NT2/D1 (cell line): ENCODE measurements around the gene IL17REL.
A peak's percentile ranks its signal among the peaks of the same experiment; 100 is the strongest.

Experiments used
- DNase-seq: peaks from one replicate; pipeline ENCODE4 v3.0.0-alpha.2; 2011; ENCODE audit warnings: low read depth, low spot score
- H3K27me3 ChIP-seq: 2 replicates; pipeline ENCODE4 v1.6.0; 2011; ENCODE audit warnings: mild to moderate bottlenecking; ENCODE audit not compliant: insufficient read length, insufficient read depth
- H3K36me3 ChIP-seq: 2 replicates; pipeline ENCODE4 v1.6.1; 2011; ENCODE audit warnings: mild to moderate bottlenecking, low read length, mixed read lengths; ENCODE audit not compliant: insufficient read depth, insufficient read length
- H3K4me1 ChIP-seq: 2 replicates; pipeline ENCODE4 v1.5.1; 2011; ENCODE audit not compliant: insufficient read depth, insufficient read length
- H3K4me3 ChIP-seq: 2 replicates; pipeline ENCODE4 v1.5.1; 2011; ENCODE audit warnings: low read depth; ENCODE audit not compliant: insufficient read length
- H3K9ac ChIP-seq: 2 replicates; pipeline ENCODE4 v1.6.0; 2011; ENCODE audit warnings: low read depth; ENCODE audit not compliant: insufficient read length
- H3K9me3 ChIP-seq: 2 replicates; pipeline ENCODE4 v1.5.1; 2011; ENCODE audit warnings: mild to moderate bottlenecking, low read length; ENCODE audit not compliant: insufficient read depth
- SUZ12 ChIP-seq: IDR thresholded peaks from 2 replicates; pipeline ENCODE4 v1.6.1; 2011; ENCODE audit not compliant: insufficient read length, insufficient read depth; ENCODE audit errors: extremely low read depth
- YY1 ChIP-seq: IDR thresholded peaks from 2 replicates; pipeline ENCODE4 v1.6.1; 2011; ENCODE audit not compliant: insufficient read length, insufficient read depth
- ZNF274 ChIP-seq: IDR thresholded peaks from 2 replicates; pipeline ENCODE4 v1.6.1; 2011; ENCODE audit warnings: mild to moderate bottlenecking, low read depth, low read length

IL17REL gene

GRCh38 chr22:50016308-50016987 lies 3.9 kb upstream of the IL17REL start:
- TF ChIP-seq ZNF274 (no peak), SUZ12 (no peak)
- Histone ChIP-seq H3K9me3 (peaks cover 12% of the 10 kb centered on the region; the same call in 1 of the 2 replicates), H3K27me3 (peaks cover 66% of the 10 kb centered on the region), H3K4me1 (peaks cover 13% of the 10 kb centered on the region), H3K4me3 (no peak overlapping the region), H3K36me3 (no peaks in the 10 kb centered on the region), H3K9ac (no peak overlapping the region)
- DNase-seq, result no peak

GRCh38 chr22:50015451-50016307 lies 3.1 kb upstream of the IL17REL start:
- Histone ChIP-seq H3K27me3 (peaks cover 69% of the 10 kb centered on the region), H3K9me3 (peaks cover 12% of the 10 kb centered on the region; the same call in 1 of the 2 replicates), H3K9ac (no peak overlapping the region), H3K36me3 (no peaks in the 10 kb centered on the region), H3K4me3 (no peak overlapping the region), H3K4me1 (peaks cover 13% of the 10 kb centered on the region)
- TF ChIP-seq ZNF274 (no peak), SUZ12 (no peak)
- DNase-seq, result no peak

GRCh38 chr22:50014655-50015401 lies 2.3 kb upstream of the IL17REL start:
- Histone ChIP-seq H3K9me3 (peaks cover 6% of the 10 kb centered on the region; the same call in 1 of the 2 replicates), H3K4me3 (peak overlapping the region; percentile 37), H3K9ac (peak overlapping the region; percentile 32), H3K27me3 (peaks cover 69% of the 10 kb centered on the region), H3K4me1 (peaks cover 13% of the 10 kb centered on the region), H3K36me3 (no peaks in the 10 kb centered on the region)
- no peak for DNase-seq
- no peak for TF ChIP-seq ZNF274
- peak; percentile 47 for TF ChIP-seq SUZ12
- TF ChIP-seq YY1, result no peak

- Histone ChIP-seq H3K4me1 (peaks cover 13% of the 10 kb centered on the region), H3K9me3 (no peaks in the 10 kb centered on the region), H3K36me3 (no peaks in the 10 kb centered on the region), H3K9ac (peak overlapping the region; percentile 42), H3K27me3 (peaks cover 62% of the 10 kb centered on the region), H3K4me3 (no peak overlapping the region)
- TF ChIP-seq SUZ12 (no peak), YY1 (no peak), ZNF274 (no peak)
- DNase-seq, result no peak
Observed at GRCh38 chr22:50014053-50014501, 1.5 kb upstream of the IL17REL start.

GRCh38 chr22:50011447-50012210 lies 936 bp downstream of the IL17REL start:
- peaks cover 18% of the 10 kb centered on the region for H3K4me1 ChIP-seq
- TF ChIP-seq YY1 (no peak), SUZ12 (no peak), ZNF274 (no peak)
- H3K27me3 ChIP-seq, result peaks cover 50% of the 10 kb centered on the region
- no peaks in the 10 kb centered on the region for H3K36me3 ChIP-seq
- H3K4me3 ChIP-seq, result no peak overlapping the region
- H3K9ac ChIP-seq, result no peak overlapping the region
- no peaks in the 10 kb centered on the region for H3K9me3 ChIP-seq
- DNase-seq, result no peak

GRCh38 chr22:50010676-50011446 lies 1.7 kb downstream of the IL17REL start:
- H3K9ac ChIP-seq, result no peak overlapping the region
- H3K27me3 ChIP-seq, result peaks cover 42% of the 10 kb centered on the region
- DNase-seq, result no peak
- no peaks in the 10 kb centered on the region for H3K9me3 ChIP-seq
- TF ChIP-seq YY1 (no peak), SUZ12 (no peak), ZNF274 (no peak)
- H3K4me1 ChIP-seq, result peaks cover 18% of the 10 kb centered on the region
- no peaks in the 10 kb centered on the region for H3K36me3 ChIP-seq
- no peak overlapping the region for H3K4me3 ChIP-seq
